Measurements from ENCODE around the gene VPS8. TPM values are rescaled to one million over a fixed set of nuclear protein-coding genes. Genes with fewer than 3 reads are reported as not detected.

VPS8 gene
- total and polyA plus RNA-seq, 9 of the 15 experiments (the other 6 are each of a cell fraction or from before 2014, with no cell fraction given), result 7.2 to 41.0 (median 28.3) TPM

- H3K36me3 ChIP-seq (ENCODE audit: control insufficient read depth, insufficient read depth, low read length), result peaks cover 12% of the 10 kb centered on the region; the same call in 1 of the 3 replicates
- H3K9ac ChIP-seq (ENCODE audit: insufficient read depth in 1 of 2, low read depth in 2 of 2, low read length in 2 of 2), result no peak overlapping the region
- ChIA-PET CTCF (ENCODE audit: low intra/inter-chr PET ratio) (interaction anchor here (0.6 kb wide), 1 partner anchor 208 kb away, joined by 5 read pairs; no protein-coding TSS in a partner anchor), POLR2A (interaction anchor here (0.6 kb wide), 1 partner anchor 1411 kb away, joined by 3 read pairs; no protein-coding TSS in a partner anchor)
- WGBS (ENCODE audit: insufficient coverage, low coverage, missing lambda C conversion rate), result 44% methylated on average over 1 of the region's 1 CpG
- H3K4me1 ChIP-seq (replicated peaks in 1 of 2; ENCODE audit: control insufficient read depth in 2 of 2, insufficient read depth in 2 of 2, low read length in 2 of 2), result no peaks in the 10 kb centered on the region
- no peak overlapping the region for H3K4me2 ChIP-seq (ENCODE audit: insufficient read depth, low read length)
- H3K9me3 ChIP-seq (replicated peaks; ENCODE audit: control insufficient read depth, insufficient read depth, low read depth, low read length), result no peaks in the 10 kb centered on the region
- H3K27ac ChIP-seq (ENCODE audit: extremely low read depth, low read depth, low read length), result no peak overlapping the region
- no peaks in the 10 kb centered on the region for H3K9me1 ChIP-seq (ENCODE audit: control insufficient read depth, insufficient read depth, low read length)
- ATAC-seq (no peak), FAIRE-seq (no peak), DNase-seq (ENCODE audit: extremely low read depth in 1 of 4, low spot score in 3 of 4) (no peak)
- no peak overlapping the region for H3K4me3 ChIP-seq
- no peak overlapping the region for H2AFZ ChIP-seq (ENCODE audit: low read depth, low read length)
- intact Hi-C loops (cut with micrococcal nuclease) (no loop called here), in situ Hi-C loops (cut with MboI) (no loop called here)
- no peaks in the 10 kb centered on the region for H4K20me1 ChIP-seq (replicated peaks; ENCODE audit: control insufficient read depth, insufficient read depth, low read length)
- TF ChIP-seq CBFA2T2 (conservative IDR thresholded peaks at IDR 0.05), result no peak
- TF ChIP-seq PRMT5 (CRISPR knock-in tag; IDR thresholded peaks at IDR 0.05), result no peak
- no peak for TF ChIP-seq BACH1 (tag; IDR thresholded peaks at IDR 0.05)
- no TSS peak for BruUV-seq (replicated peaks)
- H3K79me2 ChIP-seq (ENCODE audit: control insufficient read depth, insufficient read depth, low read length), result no peaks in the 10 kb centered on the region
- H3K27me3 ChIP-seq (ENCODE audit: control insufficient read depth in 2 of 2, insufficient read depth in 2 of 2, low read length in 2 of 2), result no peaks in the 10 kb centered on the region
Measured at GRCh38 chr3:185046164-185046515, 234.2 kb downstream of the VPS8 start.

DNA sequence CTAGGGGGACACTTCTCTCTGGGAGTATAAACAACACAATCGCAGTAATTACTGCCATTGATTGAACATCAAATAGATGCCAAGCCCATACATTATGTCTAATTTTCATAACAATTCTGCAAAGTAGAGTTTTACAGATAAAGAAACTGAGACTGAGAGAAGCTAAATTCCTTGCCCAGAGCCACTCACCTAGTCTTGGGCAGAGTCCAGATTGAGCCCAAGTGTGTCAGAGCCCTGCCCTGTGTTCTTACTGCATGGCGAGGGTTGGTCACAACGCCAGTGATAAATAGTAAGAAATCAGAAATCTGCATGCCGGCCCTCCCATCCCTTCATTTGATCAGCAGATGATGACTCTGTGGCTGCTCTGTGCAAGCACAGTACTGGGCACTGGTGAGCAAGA is 234.6 kb downstream of the VPS8 start:
- POLR2A ChIA-PET, result no interaction called here
- Histone ChIP-seq H3K4me1 (replicated peaks in 1 of 2; ENCODE audit: control insufficient read depth in 2 of 2, insufficient read depth in 2 of 2, low read length in 2 of 2) (no peaks in the 10 kb centered on the region), H3K27ac (ENCODE audit: extremely low read depth, low read depth, low read length) (no peak overlapping the region), H3K4me2 (ENCODE audit: insufficient read depth, low read length) (no peak overlapping the region), H4K20me1 (replicated peaks; ENCODE audit: control insufficient read depth, insufficient read depth, low read length) (no peaks in the 10 kb centered on the region), H3K4me3 (no peak overlapping the region), H2AFZ (ENCODE audit: low read depth, low read length) (no peak overlapping the region), H3K79me2 (ENCODE audit: control insufficient read depth, insufficient read depth, low read length) (no peaks in the 10 kb centered on the region), H3K9ac (ENCODE audit: insufficient read depth in 1 of 2, low read depth in 2 of 2, low read length in 2 of 2) (no peak overlapping the region), H3K27me3 (ENCODE audit: control insufficient read depth in 2 of 2, insufficient read depth in 2 of 2, low read length in 2 of 2) (no peaks in the 10 kb centered on the region), H3K9me3 (replicated peaks; ENCODE audit: control insufficient read depth, insufficient read depth, low read depth, low read length) (no peaks in the 10 kb centered on the region), H3K36me3 (ENCODE audit: control insufficient read depth, insufficient read depth, low read length) (peaks cover 12% of the 10 kb centered on the region; the same call in 1 of the 3 replicates), H3K9me1 (ENCODE audit: control insufficient read depth, insufficient read depth, low read length) (no peaks in the 10 kb centered on the region)
- ATAC-seq, result no peak
- 71% methylated on average over 4 of the region's 4 CpGs for WGBS (ENCODE audit: insufficient coverage, low coverage, missing lambda C conversion rate)
- no peak for DNase-seq (ENCODE audit: extremely low read depth in 1 of 4, low spot score in 3 of 4)
- CTCF ChIA-PET (ENCODE audit: low intra/inter-chr PET ratio), result interaction anchor here (0.6 kb wide), 1 partner anchor 208 kb away, joined by 5 read pairs; no protein-coding TSS in a partner anchor
- TF ChIP-seq ZNF23 (CRISPR knock-in tag; IDR thresholded peaks at IDR 0.05), result no peak
- no peak for TF ChIP-seq MCM7 (IDR thresholded peaks at IDR 0.05)
- no peak for TF ChIP-seq EGR1 (conservative IDR thresholded peaks at IDR 0.05)
- no peak for TF ChIP-seq TRIM25 (IDR thresholded peaks at IDR 0.05; ENCODE audit: borderline replicate concordance)
- no peak for TF ChIP-seq ZNF143 (CRISPR knock-in tag; IDR thresholded peaks at IDR 0.05)
- no peak for TF ChIP-seq BHLHE40 (IDR thresholded peaks at IDR 0.05; ENCODE audit: low read length)
- TF ChIP-seq BRD9 (IDR thresholded peaks at IDR 0.05; ENCODE audit: low read depth, partially characterized antibody), result no peak
- no peak for TF ChIP-seq ZFP30 (CRISPR knock-in tag; IDR thresholded peaks at IDR 0.05; ENCODE audit: borderline replicate concordance)
- no peak for TF ChIP-seq RBM34 (IDR thresholded peaks at IDR 0.05; ENCODE audit: borderline replicate concordance, insufficient read depth, low read length)
- TF ChIP-seq GTF2A2 (tag; IDR thresholded peaks at IDR 0.05), result no peak
- TF ChIP-seq SNRNP70 (optimal IDR thresholded peaks at IDR 0.05; ENCODE audit: low read depth, low read length), result no peak
- in situ Hi-C loops (cut with MboI), result no loop called here
- intact Hi-C loops (cut with micrococcal nuclease), result no loop called here
- no peak for FAIRE-seq
- no TSS peak for BruUV-seq (replicated peaks)

All from K562 (cell line).